Measurements from ENCODE around the gene MAST4.

DNA sequence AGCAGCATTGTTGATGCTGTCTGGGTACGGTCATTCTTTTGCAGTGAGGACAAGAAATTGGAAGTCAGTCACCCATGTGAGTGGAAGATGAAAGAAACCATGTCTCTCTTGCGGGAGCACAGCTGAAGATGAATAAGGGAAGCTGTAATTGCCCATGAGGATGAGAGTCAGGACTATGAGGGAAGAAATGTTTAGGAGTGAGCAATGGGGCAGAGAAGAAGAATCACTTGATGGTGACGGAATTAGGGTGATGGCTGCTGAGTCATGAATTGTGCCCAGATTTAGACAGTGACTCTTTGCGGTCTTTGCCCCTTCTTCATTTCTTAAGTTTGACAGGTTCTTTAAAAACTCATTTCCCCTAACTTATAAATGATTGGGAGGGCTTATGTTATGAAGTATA, 183.3 kb downstream of the MAST4 start:
- TF ChIP-seq EZH2phosphoT487 (IDR thresholded peaks at IDR 0.05; ENCODE audit: low read depth): no peak
- TF ChIP-seq, protein P1, sequence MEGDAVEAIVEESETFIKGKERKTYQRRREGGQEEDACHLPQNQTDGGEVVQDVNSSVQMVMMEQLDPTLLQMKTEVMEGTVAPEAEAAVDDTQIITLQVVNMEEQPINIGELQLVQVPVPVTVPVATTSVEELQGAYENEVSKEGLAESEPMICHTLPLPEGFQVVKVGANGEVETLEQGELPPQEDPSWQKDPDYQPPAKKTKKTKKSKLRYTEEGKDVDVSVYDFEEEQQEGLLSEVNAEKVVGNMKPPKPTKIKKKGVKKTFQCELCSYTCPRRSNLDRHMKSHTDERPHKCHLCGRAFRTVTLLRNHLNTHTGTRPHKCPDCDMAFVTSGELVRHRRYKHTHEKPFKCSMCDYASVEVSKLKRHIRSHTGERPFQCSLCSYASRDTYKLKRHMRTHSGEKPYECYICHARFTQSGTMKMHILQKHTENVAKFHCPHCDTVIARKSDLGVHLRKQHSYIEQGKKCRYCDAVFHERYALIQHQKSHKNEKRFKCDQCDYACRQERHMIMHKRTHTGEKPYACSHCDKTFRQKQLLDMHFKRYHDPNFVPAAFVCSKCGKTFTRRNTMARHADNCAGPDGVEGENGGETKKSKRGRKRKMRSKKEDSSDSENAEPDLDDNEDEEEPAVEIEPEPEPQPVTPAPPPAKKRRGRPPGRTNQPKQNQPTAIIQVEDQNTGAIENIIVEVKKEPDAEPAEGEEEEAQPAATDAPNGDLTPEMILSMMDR (IDR thresholded peaks at IDR 0.05; ENCODE audit: low read depth, low read length): no peak

Measured in OCI-LY3 (cell line).